IPS-NIHi7 (cell line): Measurements from ENCODE around the gene STPG3.

ENCODE experiments used
- DNase-seq: peaks from one replicate; pipeline ENCODE4 v3.0.0; 2012; ENCODE audit warnings: mixed read lengths; ENCODE audit errors: extremely low spot score

Gene STPG3

DNA sequence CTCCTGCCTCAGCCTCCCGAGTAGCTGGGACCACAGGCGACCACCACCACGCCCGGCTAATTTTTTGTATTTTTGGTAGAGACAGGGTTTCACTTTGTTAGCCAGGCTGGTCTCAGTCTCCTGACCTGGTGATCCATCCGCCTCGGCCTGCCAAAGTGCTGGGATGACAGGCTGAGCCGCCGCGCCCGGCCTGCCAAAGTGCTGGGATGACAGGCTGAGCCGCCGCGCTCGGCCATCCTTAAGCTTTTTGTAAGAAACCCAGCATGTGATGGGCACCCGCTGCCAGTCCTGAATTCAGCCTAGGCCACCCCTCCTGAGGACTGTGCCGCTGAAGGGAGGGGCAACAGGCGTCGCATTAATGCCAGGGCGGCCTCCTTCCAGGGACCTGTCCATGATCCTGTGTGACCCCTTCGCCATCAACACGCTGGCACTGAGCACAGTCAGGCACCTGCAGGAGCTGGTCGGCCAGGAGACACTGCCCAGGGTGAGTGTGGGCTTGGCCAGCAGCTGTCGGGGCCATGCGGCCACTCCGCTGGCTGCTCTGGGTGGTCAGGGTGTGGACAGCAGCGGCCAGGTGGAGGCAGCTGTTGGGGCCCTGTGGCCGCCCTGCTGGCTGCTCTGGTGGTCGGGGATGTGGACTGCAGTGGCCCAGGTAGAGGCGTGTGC is 14.5 kb downstream of the STPG3 start:
- DNase-seq: no peak

DNA sequence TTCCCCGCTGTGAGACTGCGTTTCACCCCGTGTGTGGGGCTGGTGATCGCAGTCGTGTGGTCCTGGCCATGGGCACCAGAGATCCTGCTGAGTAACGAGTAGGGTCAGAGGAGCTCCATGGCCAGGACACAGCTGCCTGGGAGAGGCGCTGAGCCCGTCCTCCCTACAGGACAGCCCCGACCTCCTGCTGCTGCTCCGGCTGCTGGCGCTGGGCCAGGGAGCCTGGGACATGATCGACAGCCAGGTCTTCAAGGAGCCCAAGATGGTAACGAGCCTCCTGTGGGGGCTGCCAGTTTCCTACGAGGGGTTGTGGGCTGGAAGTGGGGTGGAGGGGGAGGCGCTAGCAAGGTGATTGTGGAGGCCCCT is 15.1 kb downstream of the STPG3 start:
- DNase-seq: no peak

DNA sequence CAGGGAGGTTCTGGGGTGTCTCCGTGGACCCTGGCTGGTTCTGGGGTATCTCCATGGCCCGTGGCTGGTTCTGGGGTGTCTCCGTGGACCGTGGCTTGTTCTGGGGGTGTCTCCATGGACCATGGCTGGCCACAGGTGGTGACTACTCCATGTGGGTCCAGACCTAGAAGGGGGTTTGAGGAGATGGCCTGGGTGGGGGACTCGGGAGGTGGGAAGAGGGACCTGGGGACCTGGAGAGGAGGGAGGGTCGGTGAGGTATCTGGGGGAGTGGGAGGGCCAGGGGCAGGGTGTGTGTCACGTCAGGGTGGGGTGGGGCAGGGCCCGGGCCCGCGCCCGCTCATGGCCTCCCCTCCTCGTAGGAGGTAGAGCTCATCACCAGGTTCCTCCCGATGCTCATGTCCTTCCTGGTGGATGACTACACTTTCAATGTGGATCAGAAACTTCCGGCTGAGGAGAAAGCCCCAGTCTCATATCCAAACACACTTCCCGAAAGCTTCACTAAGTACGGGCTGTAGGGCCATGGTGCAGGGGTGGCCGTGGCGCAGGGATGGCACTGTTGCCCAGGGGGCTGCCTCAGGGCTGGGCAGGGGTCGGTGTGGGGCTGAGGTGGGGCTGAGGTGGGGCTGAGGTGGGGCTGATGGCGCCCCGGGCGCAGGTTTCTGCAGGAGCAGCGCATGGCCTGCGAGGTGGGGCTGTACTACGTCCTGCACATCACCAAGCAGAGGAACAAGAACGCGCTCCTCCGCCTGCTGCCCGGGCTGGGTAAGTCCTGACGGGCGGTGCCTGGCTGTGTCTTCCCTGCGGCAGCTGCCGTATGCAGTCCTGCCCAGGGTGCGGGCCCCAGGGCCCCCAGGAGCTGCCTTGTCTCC is 15.7 kb downstream of the STPG3 start:
- no peak for DNase-seq

DNA sequence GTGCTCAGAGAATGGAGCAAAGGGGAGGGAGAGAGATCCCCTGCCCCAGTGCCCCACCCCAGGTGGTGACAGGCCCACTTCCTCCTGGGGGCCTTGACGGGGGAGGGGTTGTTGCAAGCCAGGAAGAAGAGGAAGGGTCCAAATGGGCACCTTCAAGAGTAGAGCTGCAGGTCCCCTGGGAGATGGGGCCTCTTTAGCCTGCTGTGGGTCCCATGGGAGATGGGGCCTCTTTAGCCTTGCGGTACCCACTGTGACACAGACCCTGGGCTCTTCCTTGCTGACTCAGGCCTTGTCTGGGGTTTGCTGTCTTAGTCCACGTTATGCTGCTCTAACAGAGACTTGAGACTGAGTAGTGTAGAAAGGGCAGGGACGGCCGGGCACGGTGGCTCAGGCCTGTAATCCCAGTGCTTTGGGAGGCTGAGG is 16.9 kb downstream of the STPG3 start:
- DNase-seq: no peak

DNA sequence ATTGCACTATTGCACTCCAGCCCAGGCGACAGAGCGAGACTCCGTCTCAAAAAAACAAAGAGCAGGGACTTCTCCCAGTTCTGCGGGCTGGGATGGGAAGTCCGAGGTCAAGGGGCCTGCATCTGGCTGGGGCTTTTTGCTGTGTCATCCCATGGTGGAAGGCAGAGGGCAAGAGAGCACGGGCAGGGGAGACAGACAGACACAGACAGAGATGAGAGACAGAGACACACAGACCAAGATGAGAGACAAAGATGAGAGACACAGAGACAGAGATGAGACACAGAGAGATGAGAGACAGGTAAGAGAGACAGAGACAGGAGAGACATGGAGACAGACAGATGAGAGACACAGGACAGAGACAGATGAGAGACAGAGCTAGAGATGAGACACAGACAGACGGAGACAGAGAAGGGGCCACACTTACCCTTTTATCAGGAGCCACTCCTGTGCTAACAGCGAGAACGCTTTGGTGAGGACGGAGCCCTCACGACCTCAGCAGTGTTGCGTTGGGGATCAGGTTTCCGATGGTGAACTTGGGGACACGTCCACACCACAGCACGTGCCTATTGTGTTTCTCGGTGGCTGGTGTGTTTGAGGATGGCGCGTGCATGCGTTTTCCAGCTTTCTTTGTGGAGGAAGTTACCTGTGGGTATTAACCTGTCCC is 17.6 kb downstream of the STPG3 start:
- no peak for DNase-seq

DNA sequence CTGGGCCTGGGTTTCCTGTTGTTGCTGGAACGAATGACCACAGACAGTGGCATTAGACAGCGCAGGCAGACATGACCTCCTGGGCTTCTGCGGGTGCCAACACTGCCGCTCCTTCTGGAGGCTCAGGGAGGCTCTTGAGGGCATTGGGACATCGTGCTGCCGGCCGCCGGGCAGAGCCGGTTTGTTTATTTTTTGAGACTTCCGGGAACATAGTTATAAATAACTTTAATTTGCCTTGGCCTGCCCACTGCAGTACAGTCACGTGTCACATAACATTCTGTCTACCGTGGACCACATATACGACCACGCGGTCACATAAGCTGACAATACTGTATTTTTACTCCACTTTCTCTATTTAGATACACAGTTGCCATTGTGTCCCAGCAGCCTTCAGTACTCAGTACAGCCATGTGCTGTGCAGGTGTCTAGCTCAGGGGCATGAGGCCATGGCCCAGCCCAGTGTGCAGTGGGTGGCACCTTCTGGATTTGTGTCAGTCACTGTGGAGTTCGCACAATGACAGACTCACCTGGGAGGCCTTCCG is 18.2 kb downstream of the STPG3 start:
- DNase-seq: no peak

DNA sequence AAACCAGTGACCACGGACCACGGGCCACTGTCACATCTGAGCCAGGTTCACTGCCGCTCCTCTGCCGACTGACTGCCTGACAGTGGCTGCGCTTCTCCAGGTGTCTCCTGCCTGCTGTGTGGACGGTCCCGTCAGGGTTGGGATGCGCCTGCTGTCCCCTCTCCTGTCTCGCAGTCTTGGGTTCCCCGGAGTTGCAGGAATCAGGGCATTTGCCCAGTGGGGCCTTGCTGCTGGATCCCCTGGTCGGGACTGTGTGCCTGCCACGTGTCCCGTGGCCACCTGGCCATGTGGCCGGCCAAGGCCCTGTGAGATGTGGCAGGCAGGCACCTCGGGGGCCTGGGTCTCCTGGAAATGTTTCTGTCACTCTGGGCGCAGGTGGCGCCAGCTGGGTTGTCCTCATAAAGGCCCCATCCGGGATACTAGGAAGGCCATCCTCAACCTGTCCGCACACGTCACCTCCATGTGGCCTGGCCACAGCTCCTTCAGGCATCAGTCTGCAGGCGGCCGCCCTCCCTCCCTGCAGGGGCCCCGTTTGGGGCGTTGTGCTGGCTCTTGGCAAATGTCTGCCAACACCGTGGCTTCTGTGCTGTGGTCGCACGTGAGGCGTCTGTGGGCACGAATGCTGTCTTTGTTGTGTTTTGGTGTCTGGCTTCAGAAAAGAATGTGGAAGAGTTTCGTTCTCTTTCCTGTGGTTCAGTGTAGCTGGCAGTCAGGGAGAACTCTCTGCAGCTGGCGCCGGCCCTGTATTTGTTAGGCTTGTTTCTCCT is 20.0 kb downstream of the STPG3 start:
- DNase-seq: no peak

DNA sequence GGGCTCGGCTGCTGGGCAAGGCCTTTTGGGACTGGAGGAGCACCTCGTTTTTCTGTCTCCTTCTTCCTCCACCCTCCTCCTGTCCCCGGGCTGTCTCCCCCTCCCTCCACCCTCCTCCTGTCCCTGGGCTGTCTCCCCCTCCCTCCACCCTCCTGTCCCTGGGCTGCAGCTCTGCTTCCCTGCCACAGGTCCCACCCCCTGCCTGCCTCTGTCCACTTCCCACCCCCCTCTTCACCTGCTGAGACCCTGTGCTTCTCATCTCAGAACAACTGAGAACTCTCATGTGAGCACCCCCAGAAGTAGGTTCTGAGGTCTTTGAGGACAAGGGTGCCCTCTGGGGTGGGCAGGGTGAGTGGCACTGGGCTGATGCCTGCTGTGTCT is 20.6 kb downstream of the STPG3 start:
- DNase-seq: no peak

DNA sequence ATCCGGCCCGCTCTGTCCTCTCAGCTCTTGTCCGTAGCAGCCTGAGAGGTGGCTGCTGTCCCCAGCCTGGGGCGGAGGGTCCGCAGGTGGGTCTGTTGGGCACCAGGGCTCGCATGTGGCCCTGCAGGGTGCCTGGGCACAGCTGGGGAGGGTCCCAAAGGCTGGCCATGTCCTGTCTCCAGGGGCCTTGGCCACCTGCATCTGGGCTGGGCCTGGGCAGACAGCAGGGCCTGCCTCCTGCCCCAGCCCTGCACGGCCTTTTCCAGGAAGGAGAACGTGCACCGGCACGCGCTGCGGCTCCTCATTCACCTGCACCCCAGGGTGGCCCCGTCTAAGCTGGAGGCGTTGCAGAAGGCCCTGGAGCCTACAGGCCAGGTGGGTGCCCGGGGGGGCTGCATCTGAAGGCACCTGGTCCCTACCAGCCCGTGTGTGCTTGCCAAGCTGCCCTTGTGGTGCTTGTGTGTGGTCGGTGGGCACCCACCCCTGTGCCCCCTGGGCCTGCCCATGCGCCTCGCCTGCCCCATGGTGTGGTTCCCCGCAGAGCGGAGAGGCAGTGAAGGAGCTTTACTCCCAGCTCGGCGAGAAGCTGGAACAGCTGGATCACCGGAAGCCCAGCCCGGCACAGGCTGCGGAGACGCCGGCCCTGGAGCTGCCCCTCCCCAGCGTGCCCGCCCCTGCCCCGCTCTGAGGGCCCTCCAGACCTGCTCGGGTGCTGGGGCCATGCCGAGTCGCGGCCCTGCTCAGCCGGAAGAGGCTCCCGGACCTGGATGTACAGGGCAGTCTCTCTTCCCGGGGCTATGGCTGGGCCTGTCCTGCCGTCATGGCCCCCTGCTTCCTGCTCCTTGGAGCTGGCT is 21.4 kb downstream of the STPG3 start:
- no peak for DNase-seq

DNA sequence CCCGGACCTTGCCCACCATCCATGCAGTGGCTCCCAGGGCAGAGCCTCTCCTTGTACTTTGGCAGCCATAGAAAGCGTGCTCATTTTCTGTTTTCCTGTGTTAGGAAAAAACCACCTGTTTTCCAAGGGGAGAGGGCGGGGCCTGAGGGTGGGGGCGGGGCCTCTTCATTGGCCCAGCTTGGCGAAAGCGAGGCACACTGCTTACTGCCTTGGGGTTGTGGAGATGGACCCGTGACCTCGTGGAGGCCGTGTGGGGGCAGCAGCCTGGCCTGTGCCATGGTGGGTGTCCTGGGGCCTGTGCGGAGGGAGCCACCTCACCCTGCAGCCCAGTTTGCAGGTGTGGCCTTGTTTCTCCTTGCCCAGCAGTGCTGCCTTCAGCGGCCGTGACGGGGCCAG is 22.0 kb downstream of the STPG3 start:
- no peak for DNase-seq

DNA sequence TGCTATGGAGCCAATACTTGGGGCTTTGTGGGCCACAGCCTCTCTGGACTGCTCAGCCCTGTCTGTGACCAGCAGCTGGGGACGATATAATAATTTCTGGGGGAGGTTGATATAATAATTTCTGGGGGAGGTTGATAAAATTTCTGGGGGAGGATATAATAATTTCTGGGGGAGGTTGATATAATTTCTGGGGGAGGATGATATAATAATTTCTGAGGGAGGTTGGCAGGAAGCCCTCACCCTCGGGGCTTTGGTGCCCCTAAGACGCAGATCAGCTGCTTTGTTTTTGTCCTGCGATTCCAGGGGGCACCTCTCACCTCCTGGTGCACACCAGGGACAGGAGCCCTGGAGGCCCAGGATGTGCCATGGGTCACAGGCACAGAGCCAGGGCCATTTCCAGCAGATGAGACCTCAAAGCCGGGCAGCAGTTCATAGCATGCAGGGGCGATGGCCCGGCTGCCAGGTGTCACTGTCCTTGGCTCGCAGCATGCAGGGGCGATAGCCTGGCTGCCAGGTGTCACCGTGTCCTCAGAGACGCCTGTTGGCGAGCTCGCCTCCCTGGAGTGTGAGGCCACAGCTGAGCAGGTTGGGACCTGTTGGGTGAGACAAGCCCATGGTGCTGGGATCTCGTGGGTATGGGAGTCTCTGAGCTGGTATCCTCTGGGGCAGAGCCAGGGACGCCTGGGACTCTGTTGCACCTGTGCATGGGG is 22.7 kb downstream of the STPG3 start:
- no peak for DNase-seq

DNA sequence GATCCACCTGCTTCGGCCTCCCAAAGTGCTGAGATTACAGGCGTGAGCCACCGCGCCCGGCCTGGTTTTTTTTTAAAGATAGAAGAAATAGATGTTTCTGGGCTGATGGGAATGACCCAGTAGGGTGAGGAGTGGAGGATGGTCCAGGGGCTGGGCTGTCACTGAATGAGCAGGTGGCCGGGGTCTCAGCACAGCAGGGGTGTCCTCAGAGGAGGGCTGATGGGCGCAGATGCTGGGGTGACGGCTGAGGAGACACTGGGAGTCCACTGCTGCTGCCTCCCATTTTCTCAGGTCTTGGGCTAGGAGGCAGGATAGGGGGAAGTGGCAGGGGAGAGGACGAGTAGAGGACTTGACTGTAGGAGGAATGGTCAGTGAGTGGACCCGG is 24.1 kb downstream of the STPG3 start:
- DNase-seq: no peak

DNA sequence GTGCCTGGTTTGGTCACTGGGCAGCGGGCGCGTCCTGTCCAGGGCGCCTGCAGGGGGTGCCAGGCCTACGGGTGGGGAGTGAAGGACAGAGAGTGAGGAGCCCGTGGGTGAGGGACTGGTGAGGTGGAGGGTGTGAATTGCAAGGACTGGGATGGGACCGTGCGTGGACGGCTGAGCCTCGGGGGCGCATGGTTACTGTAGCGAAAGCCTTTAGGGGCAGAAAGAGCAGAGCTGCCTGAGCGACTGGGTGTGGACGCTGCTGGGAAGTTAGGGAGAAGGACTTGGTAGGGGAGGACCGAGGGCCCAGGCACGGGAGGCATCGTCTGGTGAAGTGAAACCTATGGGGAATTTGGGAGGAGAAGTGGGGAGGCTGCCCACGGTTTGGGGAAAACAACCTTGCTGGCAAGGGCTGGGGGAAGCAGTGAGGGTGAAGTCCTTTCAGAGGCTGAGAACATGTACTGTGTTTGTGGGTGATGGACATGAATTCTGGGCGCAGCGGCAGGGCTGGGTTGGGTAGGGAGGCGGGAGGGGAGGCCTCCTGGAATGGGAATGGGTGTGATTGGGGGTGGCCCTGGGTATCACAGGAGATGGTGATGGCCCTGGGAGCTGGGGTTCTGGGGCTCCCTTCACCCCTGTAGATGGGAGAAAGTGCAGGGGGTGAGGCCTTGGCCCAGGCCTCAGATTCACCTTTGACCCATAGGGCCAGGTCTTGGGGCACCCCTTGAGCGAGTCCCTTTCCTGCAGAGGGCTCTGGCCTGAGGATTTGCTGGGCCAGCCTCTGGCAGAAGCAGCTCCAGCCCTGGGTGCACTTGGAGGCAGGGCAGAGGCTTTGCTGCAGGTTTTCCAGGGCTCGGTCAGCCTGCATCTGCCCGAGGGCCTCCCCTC is 24.7 kb downstream of the STPG3 start:
- no peak for DNase-seq

DNA sequence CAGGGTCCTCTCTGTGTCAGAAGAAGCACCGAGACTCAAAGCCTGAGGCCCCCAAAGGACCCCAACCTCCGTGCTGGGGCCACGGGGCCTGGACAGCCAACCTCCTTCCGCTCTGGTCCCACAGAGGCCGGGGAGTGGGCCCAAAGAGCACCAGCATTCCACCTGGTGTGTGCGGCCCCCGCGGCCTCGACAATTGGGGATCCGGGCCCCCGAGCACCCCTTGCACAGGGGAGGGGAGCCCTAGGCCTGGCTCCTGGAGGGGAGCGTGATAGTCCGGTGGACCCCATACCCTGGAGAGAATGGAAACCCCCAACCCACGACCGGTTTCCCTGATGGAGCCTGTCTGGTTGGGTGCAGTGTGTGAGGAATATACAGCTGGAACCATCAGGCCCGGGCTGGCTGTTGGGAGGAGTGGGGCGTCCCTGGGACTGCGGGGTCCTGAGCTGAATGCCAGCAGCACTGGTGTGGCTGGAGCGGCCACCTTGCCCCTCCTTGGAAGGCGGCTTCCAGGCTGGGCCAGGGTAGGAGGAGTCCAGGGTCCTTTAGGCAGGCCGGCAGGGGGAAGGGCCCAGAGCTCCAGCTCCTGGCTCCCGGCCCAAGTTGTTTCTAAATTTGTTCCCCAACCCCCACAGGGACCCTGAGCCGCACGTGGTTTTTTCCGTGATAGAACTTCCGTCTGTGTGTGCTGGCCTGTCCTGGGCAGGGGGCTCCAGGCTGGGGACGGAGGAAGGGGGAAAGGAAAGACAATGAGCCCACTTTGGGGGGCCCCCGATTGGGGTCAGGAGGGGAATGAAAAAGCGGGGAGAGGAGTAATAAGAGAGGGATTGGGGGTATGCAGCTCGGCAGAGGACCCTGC is 25.6 kb downstream of the STPG3 start:
- peak; percentile 76 for DNase-seq

DNA sequence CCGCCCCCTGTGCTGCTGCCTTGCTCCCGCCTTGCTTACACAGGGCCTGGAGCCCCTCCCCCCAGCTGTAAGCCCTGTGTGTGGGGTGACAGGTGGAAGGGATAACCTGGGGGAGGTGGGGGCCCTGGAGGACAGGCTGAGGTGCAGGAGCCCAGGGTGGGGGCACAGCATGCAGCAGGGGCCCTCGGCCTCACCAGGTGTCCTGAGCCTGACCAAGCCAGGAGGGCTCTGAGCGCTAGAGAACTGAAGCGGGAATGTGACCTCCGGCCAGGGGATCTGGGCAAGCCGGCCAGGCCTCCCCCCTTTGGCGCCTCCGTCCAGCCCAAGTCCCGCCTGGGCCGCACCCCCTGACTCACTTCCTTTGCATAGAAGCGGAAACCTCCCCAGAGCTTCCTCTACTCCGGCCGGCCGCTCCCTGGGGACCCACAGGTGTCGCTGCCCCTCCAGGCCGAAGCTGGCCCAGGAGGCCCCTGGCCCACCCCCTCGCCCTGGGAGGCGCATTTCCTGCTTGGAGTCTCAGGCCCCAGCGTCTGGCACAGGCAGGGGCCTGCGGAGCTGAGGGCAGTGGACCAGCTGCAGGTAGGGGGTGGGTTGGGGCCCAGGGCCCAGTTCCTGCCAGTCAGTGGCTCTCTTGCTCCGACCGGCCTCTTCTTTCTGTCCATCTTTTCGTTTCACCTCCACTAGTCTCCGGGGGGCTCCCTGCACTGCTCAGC is 26.4 kb downstream of the STPG3 start, which contains the start of gene TOR4A:
Gene TOR4A (plus strand): TSS at position 398 of the 713 bp plus-strand sequence. CDS start 964 bp downstream, outside the sequence.
- peak; percentile 81 for DNase-seq

DNA sequence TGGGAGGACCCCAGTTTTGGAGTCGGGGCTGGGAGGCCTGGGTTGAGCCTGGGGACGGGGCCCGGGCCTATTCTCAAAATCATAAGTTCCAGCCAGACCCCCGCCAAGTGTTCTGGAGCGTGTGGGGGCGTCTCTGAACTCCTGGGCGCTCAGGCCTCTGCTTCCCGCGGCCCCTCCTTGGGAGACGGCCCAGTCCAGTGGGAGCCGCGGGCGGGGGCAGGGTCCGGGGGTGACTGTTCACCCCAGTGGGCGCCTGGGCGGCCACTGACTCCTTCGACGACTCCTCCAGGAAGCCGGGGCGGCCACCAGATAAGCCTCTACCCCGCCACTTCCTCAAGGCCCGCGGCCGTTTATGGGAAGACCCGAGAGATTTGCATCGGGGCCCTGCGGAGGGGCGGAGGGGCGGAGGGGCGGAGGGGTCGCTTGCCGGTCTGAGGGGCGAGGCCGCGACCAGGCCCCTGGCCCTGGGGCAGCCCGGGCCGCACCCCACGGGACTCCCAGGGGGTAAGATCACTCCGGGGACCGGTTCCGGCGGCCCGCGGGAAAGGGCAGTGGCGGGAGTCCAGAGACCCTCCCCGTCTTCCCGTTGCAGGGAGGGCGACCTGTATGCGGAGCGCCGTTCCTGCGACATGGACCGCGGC is 27.1 kb downstream of the STPG3 start:
- peak; percentile 21 for DNase-seq
